SK-N-SH (cell line): Measurements from ENCODE around the gene CCDC9. TPM values are rescaled to one million over a fixed set of nuclear protein-coding genes. Genes with fewer than 3 reads are reported as not detected.

Experiments
- CTCF ChIA-PET: fragments of 300-600, 350-600 bp; formaldehyde crosslinking; extraction: SDS; loops from one replicate; lab custom pipeline; 2021; lab: Yijun Ruan, JAX
- POLR2A ChIA-PET: fragments of 350-600 bp; sonication (Branson Sonifier 250); formaldehyde crosslinking; extraction: SDS; loops from one replicate; lab custom pipeline; 2020; ENCODE audit warnings: antibody characterized with exemption, inconsistent platforms; lab: Yijun Ruan, JAX
- DNase-seq: peaks from one replicate; pipeline ENCODE4 v3.0.0; 2012
- H2AFZ ChIP-seq: fragments of 200-600 bp; sonication (generic); 2 replicates; pipeline ENCODE4 v1.8.1; 2016; ENCODE audit warnings: antibody characterized with exemption, mild to moderate bottlenecking, low read depth
- H3F3A ChIP-seq: fragments of 200-600 bp; sonication (generic); replicated peaks from 2 replicates; pipeline ENCODE3; 2016; ENCODE audit warnings: antibody characterized with exemption, mild to moderate bottlenecking; ENCODE audit not compliant: insufficient read depth
- H3K27ac ChIP-seq, 2 experiments: fragments of 200-500 bp in 1 of 2; fragments of 200-600 bp in 1 of 2; sonication (Bioruptor generic) in 1 of 2; sonication (generic), shearing (Covaris generic) in 1 of 2; 2 replicates each; pipeline versions ENCODE4 v1.5.1 to v1.6.1; 2014 to 2016; ENCODE audit warnings: low read depth in 2 of 2, inconsistent platforms in 1 of 2, low read length in 1 of 2, mild to moderate bottlenecking in 1 of 2, mixed read lengths in 1 of 2
- H3K27me3 ChIP-seq: fragments of 200-600 bp; sonication (generic), shearing (Covaris generic); 2 replicates; pipeline ENCODE4 v1.6.1; 2016; ENCODE audit warnings: mixed run types; ENCODE audit not compliant: insufficient read depth
- H3K36me3 ChIP-seq, 2 experiments: fragments of 200-500 bp in 1 of 2; fragments of 200-600 bp in 1 of 2; sonication (Bioruptor generic) in 1 of 2; sonication (generic) in 1 of 2; replicated peaks in 1 of 2; 2 replicates each; pipeline versions ENCODE3 to v1.5.1; 2014 to 2016; ENCODE audit warnings: low read length in 1 of 2, mild to moderate bottlenecking in 1 of 2; ENCODE audit not compliant: insufficient read depth in 2 of 2, control insufficient read depth in 1 of 2
- H3K4me1 ChIP-seq, 2 experiments: fragments of 200-500 bp in 1 of 2; fragments of 200-600 bp in 1 of 2; sonication (Bioruptor generic) in 1 of 2; sonication (generic), shearing (Covaris generic) in 1 of 2; 2 replicates each; pipeline versions ENCODE4 v1.5.1 to v1.6.1; 2014 to 2016; ENCODE audit warnings: low read depth in 1 of 2, low read length in 1 of 2, mixed run types in 1 of 2; ENCODE audit not compliant: insufficient read depth in 2 of 2, control insufficient read depth in 1 of 2
- H3K4me2 ChIP-seq: fragments of 200-600 bp; sonication (generic), shearing (Covaris generic); 2 replicates; pipeline ENCODE4 v1.6.1; 2017; ENCODE audit warnings: mixed run types
- H3K4me3 ChIP-seq, 2 experiments: fragments of 200-500 bp in 1 of 2; fragments of 200-600 bp in 1 of 2; sonication (Bioruptor generic) in 1 of 2; sonication (generic), shearing (Covaris generic) in 1 of 2; 2 replicates each; pipeline versions ENCODE4 v1.5.1 to v1.8.1; 2014 to 2016; ENCODE audit warnings: low read depth in 2 of 2, inconsistent platforms in 1 of 2, low read length in 1 of 2, mild to moderate bottlenecking in 1 of 2, mixed read lengths in 1 of 2, moderate library complexity in 1 of 2
- H3K79me2 ChIP-seq: fragments of 200-600 bp; sonication (generic); 2 replicates; pipeline ENCODE4 v1.8.1; 2017; ENCODE audit warnings: mild to moderate bottlenecking; ENCODE audit not compliant: insufficient read depth
- H3K9ac ChIP-seq: fragments of 200-600 bp; sonication (generic); 2 replicates; pipeline ENCODE4 v1.6.1; 2017; ENCODE audit warnings: mixed run types
- H3K9me2 ChIP-seq: fragments of 200-600 bp; sonication (generic); 2 replicates; pipeline ENCODE4 v1.6.1; 2017; ENCODE audit warnings: mixed run types
- H3K9me3 ChIP-seq: fragments of 200-600 bp; sonication (generic); 2 replicates; pipeline ENCODE4 v1.6.1; 2017; ENCODE audit warnings: mixed run types, mild to moderate bottlenecking, moderate library complexity
- H4K20me1 ChIP-seq: fragments of 200-600 bp; sonication (generic); 2 replicates; pipeline ENCODE4 v1.6.1; 2017; ENCODE audit warnings: mild to moderate bottlenecking, mixed run types; ENCODE audit not compliant: insufficient read depth
- ELF1 ChIP-seq: IDR thresholded peaks from 2 replicates; pipeline ENCODE4 v1.4.0; 2012
- EZH2phosphoT487 ChIP-seq: fragments of 200-600 bp; sonication (generic); IDR thresholded peaks from 2 replicates; pipeline ENCODE4 v1.6.1; 2017; ENCODE audit warnings: low read depth, mixed run types, mild to moderate bottlenecking, antibody characterized with exemption, moderate library complexity, borderline replicate concordance
- FOSL2 ChIP-seq: IDR thresholded peaks from 2 replicates; pipeline ENCODE4 v1.4.0; 2012; ENCODE audit warnings: low read depth, mild to moderate bottlenecking, moderate library complexity, borderline replicate concordance
- FOXJ3 ChIP-seq: sonication (generic); formaldehyde crosslinking; IDR thresholded peaks from 2 replicates; pipeline ENCODE4 v1.5.1; 2020; ENCODE audit warnings: mild to moderate bottlenecking, missing genetic modification reagents
- IRF3 ChIP-seq: fragments of 150-350 bp; IDR thresholded peaks from 2 replicates; pipeline ENCODE4 v1.6.1; 2016; ENCODE audit warnings: mild to moderate bottlenecking, low read depth, low read length
- NFIC ChIP-seq: IDR thresholded peaks from 2 replicates; pipeline ENCODE4 v1.4.0; 2012; ENCODE audit warnings: borderline replicate concordance
- POLR2AphosphoS5 ChIP-seq: IDR thresholded peaks from 2 replicates; pipeline ENCODE4 v1.6.1; 2012; ENCODE audit warnings: low read depth, low read length
- RFX5 ChIP-seq: IDR thresholded peaks from 2 replicates; pipeline ENCODE4 v1.6.1; 2012; ENCODE audit warnings: mild to moderate bottlenecking, improper control_type of control experiment, low read length
- RXRA ChIP-seq: IDR thresholded peaks from 2 replicates; pipeline ENCODE4 v1.4.0; 2012; ENCODE audit warnings: low read depth, mild to moderate bottlenecking, borderline replicate concordance
- SIN3A ChIP-seq: IDR thresholded peaks from 2 replicates; pipeline ENCODE4 v1.6.1; 2012; ENCODE audit warnings: low read depth, mild to moderate bottlenecking, low read length, moderate library complexity, borderline replicate concordance
- SMC3 ChIP-seq: IDR thresholded peaks from 2 replicates; pipeline ENCODE4 v1.6.1; 2012; ENCODE audit warnings: low read depth, low read length, improper control_type of control experiment
- TCF12 ChIP-seq: IDR thresholded peaks from 2 replicates; pipeline ENCODE4 v1.4.0; 2012
- TEAD4 ChIP-seq: IDR thresholded peaks from 2 replicates; pipeline ENCODE4 v1.4.0; 2012; ENCODE audit warnings: mild to moderate bottlenecking, borderline replicate concordance; ENCODE audit not compliant: insufficient read depth
- USF1 ChIP-seq: IDR thresholded peaks from 2 replicates; pipeline ENCODE4 v1.4.0; 2012; ENCODE audit warnings: low read depth, borderline replicate concordance
- USF2 ChIP-seq: fragments of 150-350 bp; IDR thresholded peaks from 2 replicates; pipeline ENCODE4 v1.6.1; 2017; ENCODE audit warnings: antibody characterized with exemption, low read length, low read depth, borderline replicate concordance
- ZBTB33 ChIP-seq: IDR thresholded peaks from 2 replicates; pipeline ENCODE4 v1.4.0; 2012; ENCODE audit warnings: low read depth, borderline replicate concordance
- WGBS: methylation state at CpG from one replicate; pipeline ENCODE4 v1.1.6; 2017; ENCODE audit warnings: low lambda C conversion rate; 5-methylcytosine and 5-hydroxymethylcytosine counted together
- polyA plus RNA-seq, 3 experiments: library from polyadenylated mRNA; depleted of rRNA; stranded (reverse); fragments of >200 nt; gene quantifications; 2 replicates each; pipeline ENCODE4 v1.2.3, GENCODE V29; 2012

Gene CCDC9
- polyA plus RNA-seq, 1 of the 3 experiments (the other 2 are of a cell fraction), result 12.4 TPM

- Histone ChIP-seq H3K9me3 (no peaks in the 10 kb centered on the region), H2AFZ (peak overlapping the region; percentile 68; the same call in 1 of the 2 replicates)
- DNase-seq, result no peak
- no peak for TF ChIP-seq USF1
- no peak for TF ChIP-seq RXRA
- TF ChIP-seq EZH2phosphoT487, result no peak
- TF ChIP-seq TEAD4, result no peak
- TF ChIP-seq IRF3, result no peak
- TF ChIP-seq RFX5, result no peak
- no peak for TF ChIP-seq SMC3
- no peak for TF ChIP-seq ZBTB33
- no peak for TF ChIP-seq FOXJ3
- TF ChIP-seq TCF12, result 0 out of 2 replicates have a peak, but pooled peaks have one; percentile 23
- TF ChIP-seq USF2, result no peak
- TF ChIP-seq NFIC, result no peak
- peak; percentile 39; the same call in 1 of the 2 replicates for TF ChIP-seq POLR2AphosphoS5
- TF ChIP-seq SIN3A, result no peak
- peak; percentile 57; the same call in 1 of the 2 replicates for TF ChIP-seq FOSL2
- no peak for TF ChIP-seq ELF1
- TF ChIP-seq, all 33 proteins: peak for 3
- Histone ChIP-seq H3K4me3 (peak overlapping the region; percentile 40 to 63; a peak in 3 of 4 replicates), H3K36me3 (no peaks in the 10 kb centered on the region), H3K9ac (peak overlapping the region; percentile 70), H4K20me1 (peaks cover 25% of the 10 kb centered on the region), H3K4me2 (peak overlapping the region; percentile 87), H3K9me2 (no peaks in the 10 kb centered on the region), H3F3A (peaks cover 37% of the 10 kb centered on the region), H3K27ac (peak overlapping the region; percentile 68 to 89), H3K4me1 (peaks cover 8 to 22% of the 10 kb centered on the region in 2 experiments), H3K27me3 (no peaks in the 10 kb centered on the region), H3K79me2 (peaks cover 41% of the 10 kb centered on the region)
- ChIA-PET POLR2A (interaction anchor here (1.1 to 2.4 kb wide), 2 partner anchors 7 to 11 kb away, joined by 4 to 10 read pairs; no protein-coding TSS in a partner anchor), CTCF (interaction anchor here (0.8 to 2.6 kb wide), 8 partner anchors 11 to 83 kb away, joined by 3 to 27 read pairs (median 4); no protein-coding TSS in a partner anchor)
- 39% methylated on average over 16 of the region's 16 CpGs for WGBS
Observed at GRCh38 chr19:47232422-47233211, 23.7 kb upstream of the CCDC9 start.
